ENCODE measurements around the gene CCDC30.

Gene CCDC30

DNA sequence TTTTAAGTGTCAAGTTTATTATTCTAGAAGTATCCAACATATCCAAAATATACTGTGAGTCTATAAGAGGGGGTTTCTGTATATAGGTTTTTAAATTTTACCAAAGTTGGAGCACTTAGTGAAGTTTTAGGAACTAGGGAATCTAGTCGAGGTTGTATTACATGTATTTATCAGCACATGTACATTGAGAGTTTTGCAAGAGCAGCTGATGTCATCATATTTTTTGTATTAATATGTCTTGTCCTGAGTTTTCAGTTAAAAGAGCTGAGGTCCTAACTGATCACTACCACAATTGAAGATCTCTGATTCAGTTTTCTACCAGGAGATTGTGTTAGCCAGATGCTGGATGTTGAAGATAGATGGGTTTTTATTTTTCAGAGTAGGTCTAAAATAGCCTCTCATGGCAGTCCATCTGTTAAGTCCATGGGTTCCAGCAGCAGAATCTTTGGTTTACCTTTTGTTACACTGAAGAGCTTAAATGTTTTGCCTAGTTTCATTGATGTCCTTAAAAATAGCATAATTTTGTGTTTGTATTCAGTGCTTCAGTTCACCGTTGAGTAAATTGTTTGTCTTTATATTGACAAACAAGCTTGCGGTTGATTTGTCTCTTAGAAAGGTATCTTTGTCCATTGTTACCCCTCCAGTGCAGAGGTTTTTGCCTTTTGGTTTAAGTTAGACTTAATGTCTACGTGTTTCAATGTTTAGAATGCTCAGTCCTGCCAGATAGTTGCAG, 235.2 kb downstream of the CCDC30 start:
- no peak for DNase-seq

DNA sequence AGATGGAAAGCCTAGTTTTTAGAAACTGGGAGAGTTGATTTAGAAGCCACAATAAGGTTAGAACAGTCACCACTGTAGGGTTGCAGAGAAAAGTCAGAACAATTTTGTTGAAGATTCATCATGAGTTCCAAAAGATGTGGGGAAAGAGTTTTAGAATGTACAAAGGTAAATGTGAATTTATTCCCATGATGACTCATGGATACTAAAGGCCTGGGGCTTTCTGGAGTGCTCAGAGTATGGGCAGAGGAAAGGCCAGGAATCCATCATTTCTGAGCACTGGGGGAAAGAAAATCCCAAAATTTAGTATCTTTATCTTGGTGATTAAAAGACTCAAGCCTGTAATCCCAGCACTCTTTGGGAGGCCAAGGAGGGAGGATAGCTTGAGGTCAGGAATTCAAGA, 236.9 kb downstream of the CCDC30 start:
- no peak for DNase-seq

DNA sequence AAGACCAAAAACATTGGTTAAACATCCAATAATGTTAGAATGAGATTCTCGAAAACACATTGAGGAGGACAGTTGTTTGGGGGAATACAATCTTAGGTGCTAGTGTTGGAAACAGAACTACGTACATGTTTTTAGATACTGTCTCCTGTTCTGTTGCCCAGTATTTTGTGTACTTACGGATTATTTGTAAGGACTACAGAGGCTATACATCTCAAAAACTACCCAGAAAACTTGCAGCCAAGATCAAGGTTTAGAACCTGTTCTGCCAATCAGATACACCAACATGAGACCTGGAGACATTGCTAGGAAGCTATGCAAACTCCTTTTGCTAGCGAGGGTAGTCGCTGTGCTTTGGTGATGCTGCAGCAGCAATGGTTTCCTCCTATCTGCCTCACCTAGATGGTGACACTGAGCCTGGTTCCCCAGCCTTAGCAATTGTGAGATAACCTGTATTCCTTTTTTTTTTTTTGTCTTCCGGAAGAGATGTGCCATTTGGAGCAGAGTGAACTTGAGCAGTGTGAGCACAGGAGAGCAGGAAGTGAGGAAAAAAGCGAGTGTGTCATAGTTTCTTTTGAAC, 240.9 kb downstream of the CCDC30 start:
- DNase-seq: no peak

All from activated CD4-positive, alpha-beta T cell treated with anti-CD3 and anti-CD28 coated beads, Interleukin-2, amount 50 U/mL, for 48 hours (primary cell).